ENCODE results near the gene RAD21L1. TPM values are rescaled to one million over a fixed set of nuclear protein-coding genes. Genes with fewer than 3 reads are reported as not detected.

The RAD21L1 gene
- polyA plus RNA-seq, 2 of the 4 experiments (the other 2 are of a cell fraction) = not detected

GRCh38 chr20:1183153-1183552 is 42.7 kb upstream of the RAD21L1 start:
- no peak for DNase-seq (ENCODE audit: low read depth in 1 of 2, low spot score in 1 of 2)
- CTCF ChIA-PET = interaction anchor here (1.2 to 5.3 kb wide), 2 partner anchors 10 to 20 kb away, joined by 3 to 91 read pairs; no protein-coding TSS in a partner anchor

GRCh38 chr20:1184260-1184637 is 41.6 kb upstream of the RAD21L1 start:
- ATAC-seq (no peak), FAIRE-seq (no peak), DNase-seq (ENCODE audit: low read depth in 1 of 2, low spot score in 1 of 2) (no peak)
- POLR2A ChIA-PET = no interaction called here
- CTCF ChIA-PET = interaction anchor here (0.8 to 5.3 kb wide), 10 partner anchors 11 to 228 kb away, joined by 3 to 91 read pairs (median 4); no protein-coding TSS in a partner anchor
- TF ChIP-seq ZNF302 (CRISPR knock-in tag; IDR thresholded peaks at IDR 0.05) (no peak), CHD2 (IDR thresholded peaks at IDR 0.05; ENCODE audit: low read length, partially characterized antibody) (no peak), RCOR1 (IDR thresholded peaks at IDR 0.05; ENCODE audit: low read depth, low read length) (no peak), EHF (CRISPR knock-in tag; IDR thresholded peaks at IDR 0.05) (no peak), POLR2A (IDR thresholded peaks at IDR 0.05; ENCODE audit: low read length) (no peak), ELK1 (IDR thresholded peaks at IDR 0.05; ENCODE audit: low read depth, low read length) (no peak), NFE2L2 (conservative IDR thresholded peaks at IDR 0.05; ENCODE audit: low read length) (no peak)
- Histone ChIP-seq H3K4me2 (peak overlapping the region; percentile 93), H3K27ac (no peak overlapping the region), H3K9me3 (no peaks in the 10 kb centered on the region), H3K4me3 (no peak overlapping the region; the same call in 2 of the 3 replicates), H3K4me1 (peaks cover 16% of the 10 kb centered on the region)
- WGBS (ENCODE audit: missing lambda C conversion rate) = 94% methylated on average over 13 of the region's 13 CpGs

More at GRCh38 chr20:1183153-1183552, 42.7 kb upstream of the RAD21L1 start:
- Histone ChIP-seq H3K4me1 (peaks cover 22% of the 10 kb centered on the region), H3K27ac (no peak overlapping the region), H3K4me2 (no peak overlapping the region), H3K9me3 (no peaks in the 10 kb centered on the region), H3K4me3 (no peak overlapping the region)
- 83% methylated on average over 6 of the region's 6 CpGs for WGBS (ENCODE audit: missing lambda C conversion rate)
- TF ChIP-seq ESRRA (IDR thresholded peaks at IDR 0.05; ENCODE audit: borderline replicate concordance, low read length) (no peak), SMC3 (IDR thresholded peaks at IDR 0.05) (no peak), SREBF2 (IDR thresholded peaks at IDR 0.05) (no peak), HOXA7 (CRISPR knock-in tag; IDR thresholded peaks at IDR 0.05) (no peak), FOXS1 (CRISPR knock-in tag; IDR thresholded peaks at IDR 0.05) (no peak), ELK1 (IDR thresholded peaks at IDR 0.05; ENCODE audit: low read depth, low read length) (no peak), ZNF302 (CRISPR knock-in tag; IDR thresholded peaks at IDR 0.05) (no peak), EP300 (IDR thresholded peaks at IDR 0.05) (no peak), HES2 (IDR thresholded peaks at IDR 0.05) (no peak), E2F6 (IDR thresholded peaks at IDR 0.05; ENCODE audit: borderline replicate concordance, low read depth) (no peak), NPAS2 (CRISPR knock-in tag; IDR thresholded peaks at IDR 0.05; ENCODE audit: borderline replicate concordance) (no peak), RARB (CRISPR knock-in tag; IDR thresholded peaks at IDR 0.05) (no peak), KDM1A (IDR thresholded peaks at IDR 0.05; ENCODE audit: low read depth) (no peak)
- FAIRE-seq (no peak), ATAC-seq (no peak)
- POLR2A ChIA-PET = no interaction called here

- WGBS (ENCODE audit: missing lambda C conversion rate) = 40% methylated on average over 45 of the region's 76 CpGs
- peak; percentile 15 to 20; a peak in 3 of 6 replicates for ATAC-seq
- peaks cover 16% of the 10 kb centered on the region for H3K4me1 ChIP-seq
- peak within 1 kb of the TSS; percentile 76 to 90 for H3K27ac ChIP-seq
- FAIRE-seq = no peak
- ChIA-PET POLR2A (no interaction called here), CTCF (interaction anchor here (0.6 to 5.3 kb wide), 19 partner anchors 12 to 370 kb away, joined by 3 to 91 read pairs (median 5); no protein-coding TSS in a partner anchor)
- H3K4me2 ChIP-seq = peak within 1 kb of the TSS; percentile 93
- DNase-seq (ENCODE audit: low read depth in 1 of 2, low spot score in 1 of 2) = no peak
- H3K4me3 ChIP-seq = peak within 1 kb of the TSS; percentile 94
- no peaks in the 10 kb centered on the region for H3K9me3 ChIP-seq
- TF ChIP-seq EHF (CRISPR knock-in tag; IDR thresholded peaks at IDR 0.05) (no peak), JUN (IDR thresholded peaks at IDR 0.05) (0 out of 5 replicates have a peak, but pooled peaks of 1 of the 2 experiments have one; percentile 3), TFCP2L1 (CRISPR knock-in tag; IDR thresholded peaks at IDR 0.05) (no peak), RCOR1 (IDR thresholded peaks at IDR 0.05; ENCODE audit: low read depth, low read length) (no peak), RFX5 (IDR thresholded peaks at IDR 0.05) (no peak), NPAS2 (CRISPR knock-in tag; IDR thresholded peaks at IDR 0.05; ENCODE audit: borderline replicate concordance) (no peak), KDM1A (IDR thresholded peaks at IDR 0.05; ENCODE audit: low read depth) (no peak), CHD4 (IDR thresholded peaks at IDR 0.05; ENCODE audit: borderline replicate concordance) (no peak), CBX8 (IDR thresholded peaks at IDR 0.05) (no peak), HOXA7 (CRISPR knock-in tag; IDR thresholded peaks at IDR 0.05) (no peak), PBX3 (IDR thresholded peaks at IDR 0.05) (no peak), MAX (IDR thresholded peaks at IDR 0.05) (peak; percentile 49), CTCF (IDR thresholded peaks at IDR 0.05) (no peak), RNF2 (IDR thresholded peaks at IDR 0.05; ENCODE audit: borderline replicate concordance, low read depth) (no peak), ZSCAN20 (CRISPR knock-in tag; IDR thresholded peaks at IDR 0.05) (no peak)
Measured at GRCh38 chr20:1184638-1185315, 41.1 kb upstream of the RAD21L1 start, which contains the start of gene TMEM74B. Gene TMEM74B (minus strand): TSS chr20:1184981. CDS start chr20:1183801, 1,180 bp downstream.
